HG02798 (cell line): ENCODE results near the gene RAB1A.
"Not testable (repeated sequence)": the region's sequence is repeated elsewhere in the genome, so short reads cannot be mapped to it uniquely, and the experiment has no call there.

Experiments
- ATAC-seq: cut with Tn5 transposase; IDR thresholded peaks from one replicate; pipeline ENCODE4 v1.9.1; 2021; ENCODE audit warnings: mild to moderate bottlenecking; ENCODE audit not compliant: unreplicated experiment, poor library complexity

Gene RAB1A

DNA sequence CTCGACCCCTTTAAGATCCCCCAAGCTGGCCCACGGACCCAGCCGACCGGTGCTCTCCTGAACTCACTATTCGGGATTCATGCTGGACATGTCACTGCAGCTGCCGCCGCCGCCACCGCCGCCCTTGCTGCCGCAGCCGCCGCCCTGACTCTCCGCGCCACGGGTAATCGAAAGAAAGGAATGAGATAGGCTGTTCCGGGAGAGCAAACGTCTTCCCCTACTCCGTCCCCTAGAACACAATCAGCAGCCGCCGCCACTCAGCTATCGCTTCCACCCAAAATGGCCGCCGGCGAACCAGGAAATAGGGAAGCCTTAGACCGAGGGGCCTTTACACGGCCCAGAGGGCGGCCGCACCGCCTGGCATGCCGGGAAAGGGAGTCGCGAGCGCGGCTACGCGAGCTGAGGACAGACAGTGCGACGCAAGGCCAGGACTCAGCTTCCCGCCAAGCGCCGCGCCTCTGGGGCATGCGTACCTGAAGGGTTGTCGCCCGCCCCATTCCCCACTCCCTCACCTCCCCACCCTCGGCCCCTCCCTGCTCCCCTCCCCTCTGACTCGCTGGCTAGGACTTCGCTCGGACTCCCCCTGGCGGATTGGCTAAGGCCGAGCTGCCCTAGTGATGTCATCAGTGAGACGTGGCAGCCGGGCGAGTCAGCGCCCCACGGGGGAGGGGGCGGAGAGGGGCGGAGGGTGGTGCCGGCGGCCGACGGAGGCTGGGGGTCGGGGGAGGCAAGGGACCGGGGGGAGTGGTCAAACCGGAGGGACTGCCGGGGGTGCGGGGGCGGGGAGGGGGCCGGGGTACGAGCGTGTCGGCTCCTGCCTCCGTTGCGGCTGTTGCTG lies at the start of gene RAB1A:
TSS of gene RAB1A (minus strand) at position 281 of the 838 bp plus-strand sequence. CDS start at position 90, 191 bp downstream.
- ATAC-seq = peak; percentile 97

DNA sequence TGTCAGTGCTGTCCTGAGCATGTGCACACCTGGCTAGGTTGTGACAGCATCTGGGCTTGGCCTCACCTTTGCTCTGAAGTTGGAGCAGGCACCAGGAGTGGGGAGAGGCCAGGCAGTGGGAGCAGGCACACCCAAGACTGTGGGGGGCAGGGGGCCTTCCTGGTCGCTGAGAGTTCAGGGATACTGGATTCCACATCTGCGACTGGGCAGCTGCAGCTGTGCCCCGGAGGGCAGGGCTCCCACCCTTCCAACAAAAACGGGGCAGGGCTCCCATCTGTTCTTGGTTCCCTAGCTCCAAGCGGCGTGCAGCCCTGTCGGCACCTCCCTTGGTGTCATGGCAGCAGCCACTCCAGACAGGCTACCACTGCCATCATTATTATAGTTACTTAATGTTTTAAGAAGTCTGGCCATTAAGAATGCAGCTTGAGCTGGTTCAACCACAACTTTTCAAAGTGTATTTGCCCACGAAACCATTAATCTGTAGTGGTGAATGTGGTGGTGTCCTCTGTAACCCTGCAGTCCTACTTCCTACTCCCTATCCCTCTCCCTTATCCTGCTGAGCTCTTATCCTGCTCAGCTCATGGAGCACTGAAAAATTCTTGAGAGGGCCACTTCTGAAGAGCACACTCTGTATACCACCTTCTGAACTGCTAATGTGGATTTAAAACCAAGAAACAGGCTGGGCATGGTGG lies 48.0 kb upstream of the RAB1A start:
- no peak for ATAC-seq

DNA sequence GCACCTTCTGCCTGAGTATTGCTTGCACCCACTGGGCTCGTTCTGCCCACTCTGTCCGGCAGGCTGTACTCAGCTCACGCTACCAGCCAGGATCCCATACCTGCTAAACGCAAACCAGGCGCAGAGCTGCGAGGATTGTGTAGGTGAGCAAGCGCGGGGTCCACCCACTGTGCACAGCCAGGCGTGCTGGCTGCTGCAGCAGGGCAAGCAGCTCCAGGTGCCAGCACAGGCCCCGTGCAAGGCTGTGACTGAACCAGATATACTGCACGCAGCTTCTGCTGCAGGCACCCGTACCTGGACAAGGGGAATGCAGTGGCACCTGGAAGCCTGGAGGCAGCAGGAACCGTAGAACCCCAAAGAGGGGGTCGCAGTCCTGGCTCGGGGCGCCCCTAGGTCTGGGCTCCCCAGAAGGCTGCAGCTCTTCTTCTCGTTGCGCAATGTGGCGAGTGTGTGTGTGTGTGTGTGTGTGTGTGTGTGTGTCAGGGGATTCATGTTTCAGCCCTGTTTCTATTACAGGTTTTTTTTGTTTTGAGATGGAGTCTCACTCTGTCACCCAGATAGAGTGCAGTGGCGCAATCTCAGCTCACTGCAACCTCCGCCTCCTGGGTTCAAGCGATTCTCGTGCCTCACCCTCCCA lies 46.1 kb upstream of the RAB1A start:
- ATAC-seq = no peak

DNA sequence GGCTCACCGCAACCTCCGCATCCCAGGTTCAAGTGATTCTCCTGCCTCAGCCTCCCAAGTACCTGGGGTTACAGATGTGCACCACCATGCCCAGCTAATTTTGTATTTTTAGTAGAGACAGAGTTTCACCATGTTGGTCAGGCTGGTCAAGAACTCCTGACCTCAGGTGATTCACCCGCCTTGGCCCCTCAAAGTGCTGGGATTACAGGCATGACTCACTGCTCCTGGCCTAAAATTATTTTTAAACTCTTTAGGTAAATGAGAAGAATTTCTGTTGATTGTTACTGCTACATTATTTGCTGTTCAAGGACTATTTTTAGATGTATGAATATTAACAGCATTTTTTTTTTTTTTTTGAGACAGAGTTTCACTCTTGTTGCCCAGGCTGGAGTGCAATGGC lies 44.1 kb upstream of the RAB1A start:
- ATAC-seq = not testable (repeated sequence)

- ATAC-seq = no peak
Observed at GRCh38 chr2:65172994-65173790, 43.3 kb upstream of the RAB1A start.

- not testable (repeated sequence) for ATAC-seq
Observed at GRCh38 chr2:65170611-65171477, 40.9 kb upstream of the RAB1A start.

GRCh38 chr2:65169760-65170136 lies 39.8 kb upstream of the RAB1A start:
- no peak for ATAC-seq

DNA sequence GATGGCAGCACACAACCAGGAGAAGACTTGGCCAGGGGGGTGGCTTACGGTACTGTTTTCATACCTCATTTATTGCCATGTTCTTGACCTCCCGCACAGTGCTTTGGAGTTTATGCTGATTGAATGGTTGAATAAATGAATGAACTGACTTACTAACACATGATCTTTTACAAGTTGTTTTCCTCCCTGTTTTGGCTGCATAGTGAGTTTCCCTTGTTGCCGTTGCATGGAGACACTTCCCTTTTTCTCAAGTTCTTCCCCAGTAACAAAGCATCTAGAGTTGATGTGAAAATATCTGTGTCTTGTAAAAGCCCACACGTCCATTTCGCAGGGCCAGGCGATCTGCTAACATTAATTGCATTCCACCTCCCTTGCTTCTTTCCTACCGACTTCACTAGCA lies 35.7 kb upstream of the RAB1A start:
- no peak for ATAC-seq

DNA sequence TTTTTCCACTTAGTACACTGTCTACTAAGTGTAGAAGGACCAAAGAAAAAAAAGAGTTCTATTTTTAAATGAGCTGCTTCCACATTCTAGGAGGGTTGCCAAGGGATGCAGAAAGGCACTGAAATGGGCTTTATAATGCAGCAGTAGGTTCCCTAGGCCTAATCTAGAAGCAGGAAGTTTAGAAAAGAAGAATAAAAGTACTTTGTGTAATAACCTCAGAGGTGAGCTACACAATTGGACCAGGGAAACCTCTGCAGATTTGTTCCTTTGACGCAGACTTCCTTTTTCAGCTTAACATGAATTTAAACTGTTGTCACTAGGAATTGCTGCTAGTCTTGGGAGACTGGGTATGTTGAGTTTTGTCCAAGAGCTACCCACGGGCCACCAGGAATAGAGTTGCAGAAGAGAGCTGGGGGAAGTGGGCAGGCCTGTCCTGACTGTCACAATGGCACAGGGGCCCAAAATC lies 34.6 kb upstream of the RAB1A start:
- ATAC-seq = no peak

DNA sequence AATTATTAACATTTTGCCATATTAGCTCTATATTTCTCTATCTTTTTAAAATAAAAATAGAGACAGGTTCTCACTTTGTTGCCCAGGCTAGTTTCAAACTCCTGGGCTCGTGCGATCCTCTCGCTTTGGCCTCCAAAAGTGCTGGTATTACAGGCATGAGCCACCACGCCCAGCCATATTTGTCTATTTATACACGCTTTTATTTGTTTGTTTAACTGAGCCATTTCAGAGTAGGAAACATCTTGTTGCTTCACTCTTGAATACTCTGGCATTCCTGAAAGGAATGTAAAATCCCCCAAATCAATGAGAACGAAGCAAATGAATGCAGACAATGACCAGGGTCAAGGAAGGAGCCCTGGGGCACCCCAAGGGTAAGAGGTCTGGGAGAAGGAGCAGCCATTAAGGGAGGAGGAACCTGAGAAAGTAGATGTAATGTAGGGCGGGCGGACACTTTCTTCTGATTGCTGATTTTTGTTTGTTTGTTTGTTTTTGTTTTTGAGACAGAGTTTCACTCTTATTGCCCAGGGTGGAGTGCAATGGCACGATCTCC lies 31.7 kb upstream of the RAB1A start:
- no peak for ATAC-seq

DNA sequence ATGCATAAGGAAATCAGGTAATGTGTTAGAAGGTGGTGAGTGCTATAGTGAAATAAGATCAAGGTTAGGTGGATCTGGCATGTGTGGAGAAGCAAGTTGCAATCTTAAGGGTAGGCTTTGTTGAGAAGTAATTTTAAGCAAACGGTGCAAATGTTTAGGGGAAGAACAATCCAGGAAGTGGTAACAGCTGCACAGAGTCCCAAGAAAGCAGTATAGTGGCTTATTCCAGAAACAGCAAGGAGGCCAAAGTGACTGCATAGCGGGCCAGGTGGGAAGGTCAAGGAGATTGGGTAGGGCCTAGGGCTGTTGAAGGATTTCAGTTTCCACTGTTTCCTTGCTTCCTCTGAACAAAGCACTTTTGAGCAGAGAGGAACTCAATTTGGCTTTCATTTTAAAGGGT lies 30.0 kb upstream of the RAB1A start:
- no peak for ATAC-seq

GRCh38 chr2:65159261-65159660 lies 29.4 kb upstream of the RAB1A start:
- no peak for ATAC-seq

DNA sequence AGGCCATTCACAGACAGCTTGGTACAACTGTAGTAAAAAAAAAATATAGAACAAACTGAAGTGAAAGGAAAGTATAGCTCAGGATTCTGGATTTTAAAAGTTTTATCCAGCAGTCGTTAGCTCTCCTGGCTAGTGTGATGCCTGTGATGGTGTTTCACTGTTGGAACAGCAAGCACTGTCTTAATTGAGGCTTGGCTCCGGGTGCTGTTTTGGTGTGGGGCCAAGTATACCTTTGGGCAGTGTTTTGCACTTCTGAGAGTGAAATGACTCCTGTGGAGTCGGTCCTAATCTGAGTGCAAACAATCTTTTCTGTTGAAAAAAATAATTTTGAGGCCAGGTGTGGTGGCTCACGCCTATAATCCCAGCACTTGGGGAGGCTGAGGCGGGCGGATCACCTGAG lies 28.7 kb upstream of the RAB1A start:
- ATAC-seq = no peak

- not testable (repeated sequence) for ATAC-seq
Observed at GRCh38 chr2:65157856-65158255, 27.9 kb upstream of the RAB1A start.

DNA sequence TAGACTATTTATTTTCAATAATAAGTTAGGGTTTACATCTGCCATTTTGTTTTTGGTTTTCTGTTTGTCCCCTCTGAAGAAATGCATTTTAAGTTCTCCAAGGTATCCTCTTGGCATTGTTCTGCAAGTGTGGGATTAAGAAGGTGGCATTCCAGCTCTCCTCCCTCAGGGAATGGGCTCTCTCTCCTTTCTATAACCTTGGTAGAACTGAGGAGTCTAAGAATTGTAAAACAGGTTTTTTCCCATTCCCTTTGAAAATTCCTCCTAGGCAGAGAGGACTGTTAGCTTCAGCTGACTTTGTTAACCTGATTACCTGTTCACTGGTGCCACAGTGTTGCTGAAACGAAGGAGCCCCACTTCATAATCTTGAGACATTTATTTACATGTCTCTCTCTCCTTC lies 26.1 kb upstream of the RAB1A start:
- no peak for ATAC-seq

- ATAC-seq = no peak
Observed at GRCh38 chr2:65153515-65153914, 23.6 kb upstream of the RAB1A start.

DNA sequence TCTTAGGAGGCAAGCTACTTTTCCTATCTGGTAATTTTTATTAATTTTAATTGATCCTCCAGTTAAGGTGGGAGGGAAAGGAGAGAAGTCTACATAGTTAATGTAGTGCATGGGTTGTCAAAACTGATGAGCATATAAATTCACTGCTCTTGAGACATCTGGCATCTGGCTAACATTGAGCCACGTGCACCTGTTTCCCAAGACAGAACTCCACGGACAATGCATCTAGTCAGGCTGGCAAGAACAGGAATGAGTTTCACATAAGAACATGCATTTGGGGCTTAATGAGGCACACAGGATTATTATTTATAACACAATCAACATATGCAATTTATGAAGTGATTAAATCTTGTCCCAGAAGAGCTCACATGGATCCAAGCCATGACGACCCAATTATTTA lies 16.2 kb upstream of the RAB1A start:
- ATAC-seq = no peak

GRCh38 chr2:65144571-65144970 lies 14.7 kb upstream of the RAB1A start:
- ATAC-seq = no peak

DNA sequence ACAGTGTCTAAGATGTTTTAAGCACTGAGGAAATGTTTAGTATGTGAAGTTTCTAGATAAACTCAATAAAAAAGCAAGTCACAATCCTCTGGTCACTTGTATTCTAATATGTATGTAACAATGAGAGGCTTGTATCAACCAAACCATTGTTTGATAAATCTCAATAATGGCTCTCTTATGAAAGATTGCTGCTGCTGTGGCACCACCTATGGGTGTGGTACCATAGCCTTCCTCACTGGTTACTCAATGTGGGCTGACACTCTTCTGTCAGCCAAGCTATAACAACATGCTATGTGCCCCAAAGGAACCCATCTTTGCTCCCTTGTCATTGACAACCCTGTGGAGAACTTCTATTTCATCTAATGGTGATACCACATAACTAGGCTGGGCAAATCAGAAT lies 12.6 kb upstream of the RAB1A start:
- ATAC-seq = no peak
